Measurements from ENCODE around the gene SNX7.
A peak's percentile ranks its signal among the peaks of the same experiment; 100 is the strongest.

Gene SNX7, protein sequence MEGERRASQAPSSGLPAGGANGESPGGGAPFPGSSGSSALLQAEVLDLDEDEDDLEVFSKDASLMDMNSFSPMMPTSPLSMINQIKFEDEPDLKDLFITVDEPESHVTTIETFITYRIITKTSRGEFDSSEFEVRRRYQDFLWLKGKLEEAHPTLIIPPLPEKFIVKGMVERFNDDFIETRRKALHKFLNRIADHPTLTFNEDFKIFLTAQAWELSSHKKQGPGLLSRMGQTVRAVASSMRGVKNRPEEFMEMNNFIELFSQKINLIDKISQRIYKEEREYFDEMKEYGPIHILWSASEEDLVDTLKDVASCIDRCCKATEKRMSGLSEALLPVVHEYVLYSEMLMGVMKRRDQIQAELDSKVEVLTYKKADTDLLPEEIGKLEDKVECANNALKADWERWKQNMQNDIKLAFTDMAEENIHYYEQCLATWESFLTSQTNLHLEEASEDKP

DNA sequence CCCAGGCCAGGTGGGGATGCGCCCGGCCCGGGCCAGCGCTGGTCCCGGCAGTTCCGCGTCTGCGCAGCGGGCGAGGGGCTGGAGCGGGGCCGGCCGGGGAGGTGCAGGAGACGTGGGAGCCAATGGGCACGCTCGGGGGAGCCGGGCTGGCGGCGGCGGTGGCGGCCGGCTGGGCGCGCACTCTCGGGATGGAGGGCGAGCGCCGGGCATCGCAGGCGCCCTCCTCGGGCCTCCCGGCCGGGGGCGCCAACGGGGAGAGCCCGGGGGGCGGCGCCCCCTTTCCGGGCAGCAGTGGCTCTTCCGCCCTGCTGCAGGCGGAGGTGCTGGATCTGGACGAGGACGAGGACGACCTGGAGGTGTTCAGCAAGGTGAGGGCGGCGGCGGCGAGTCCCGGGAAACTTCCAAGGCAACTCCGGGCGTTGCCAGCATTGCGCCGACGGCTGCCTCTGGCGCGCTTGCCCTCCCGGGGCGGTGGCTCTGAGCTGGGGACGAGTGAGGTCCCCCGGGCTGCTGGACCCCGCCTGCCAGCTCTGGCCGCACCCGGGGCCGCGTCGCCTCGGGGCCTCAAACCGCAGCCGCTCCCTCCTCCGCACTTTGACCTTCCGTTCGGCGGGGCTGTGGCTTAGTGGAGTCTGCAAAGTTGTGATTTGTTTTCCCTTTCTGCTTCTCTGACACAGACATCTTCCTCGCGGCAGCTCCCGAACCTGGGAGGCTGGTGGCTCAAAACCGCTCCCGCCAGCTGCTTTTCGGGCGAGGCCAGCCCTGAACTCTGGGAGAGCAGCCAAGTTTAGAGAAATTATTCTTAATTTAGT lies at the start of gene SNX7:
TSS of gene SNX7 (plus strand) at position 178 of the 812 bp plus-strand sequence. CDS start at position 189, 11 bp downstream.
- FAIRE-seq (peak; percentile 57), DNase-seq (ENCODE audit: insufficient read length, low spot score) (peak; percentile 38)

DNA sequence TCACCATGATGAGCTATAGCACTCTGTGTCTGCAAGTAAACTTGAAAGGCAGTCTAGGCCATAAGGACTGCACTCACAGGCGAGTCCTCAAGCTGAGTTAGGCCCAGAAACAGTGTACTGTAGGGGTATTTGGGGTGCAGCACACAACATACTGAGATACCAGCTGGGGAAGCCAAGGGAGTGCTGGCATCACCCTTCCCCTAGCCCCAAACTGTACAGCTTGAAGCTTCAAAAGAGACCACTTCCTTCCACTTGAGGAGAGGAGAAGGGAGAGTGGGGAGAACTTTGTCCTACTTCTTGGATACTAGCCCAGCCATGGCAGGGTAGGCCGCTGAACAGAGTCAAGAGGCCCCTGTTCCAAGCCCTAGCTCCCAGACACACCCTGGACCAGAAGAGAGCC lies 24.2 kb upstream of the SNX7 start:
- DNase-seq (ENCODE audit: insufficient read length, low spot score) (no peak), FAIRE-seq (no peak)

DNA sequence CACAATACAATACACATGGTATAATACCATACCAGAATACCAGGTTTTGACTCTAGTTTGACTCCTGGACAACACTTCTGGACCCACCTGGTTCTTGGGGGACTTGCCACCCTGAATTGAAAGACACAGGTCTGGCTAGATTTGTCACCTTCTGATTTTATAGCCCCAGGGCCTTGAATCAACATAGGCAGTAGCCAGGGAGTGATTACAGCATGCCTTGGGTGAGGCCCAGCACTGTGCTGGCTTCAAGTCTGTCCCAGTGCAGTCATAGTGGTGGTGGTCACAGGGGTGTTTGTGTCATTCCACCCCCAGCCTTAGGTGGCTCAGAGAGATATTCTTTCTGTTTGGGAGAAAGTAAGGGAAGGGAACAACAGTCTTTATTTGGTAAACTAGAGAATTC lies 23.3 kb upstream of the SNX7 start:
- FAIRE-seq = no peak

DNA sequence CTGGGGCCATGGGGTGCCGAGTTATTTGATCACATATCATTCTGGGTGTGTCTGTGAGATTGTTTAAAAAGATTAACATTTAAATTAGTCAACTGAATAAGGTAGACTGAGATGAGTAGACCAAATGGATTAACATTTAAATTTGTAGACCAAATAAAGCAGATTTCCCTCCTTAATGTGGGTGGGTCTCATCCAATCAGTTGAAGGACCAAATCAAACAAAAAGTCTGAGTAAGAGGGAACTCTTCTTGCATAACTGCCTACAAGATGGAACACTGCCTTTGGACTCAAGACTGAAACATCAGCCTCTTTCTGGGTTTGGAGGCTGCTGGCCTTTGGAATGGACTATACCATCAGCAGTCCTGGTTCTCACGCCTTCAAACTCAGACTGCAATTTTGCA lies 17.0 kb upstream of the SNX7 start:
- no peak for FAIRE-seq
- DNase-seq (ENCODE audit: insufficient read length, low spot score) = no peak

More for the DNA sequence above, 23.3 kb upstream of the SNX7 start:
- DNase-seq (ENCODE audit: insufficient read length, low spot score) = no peak

DNA sequence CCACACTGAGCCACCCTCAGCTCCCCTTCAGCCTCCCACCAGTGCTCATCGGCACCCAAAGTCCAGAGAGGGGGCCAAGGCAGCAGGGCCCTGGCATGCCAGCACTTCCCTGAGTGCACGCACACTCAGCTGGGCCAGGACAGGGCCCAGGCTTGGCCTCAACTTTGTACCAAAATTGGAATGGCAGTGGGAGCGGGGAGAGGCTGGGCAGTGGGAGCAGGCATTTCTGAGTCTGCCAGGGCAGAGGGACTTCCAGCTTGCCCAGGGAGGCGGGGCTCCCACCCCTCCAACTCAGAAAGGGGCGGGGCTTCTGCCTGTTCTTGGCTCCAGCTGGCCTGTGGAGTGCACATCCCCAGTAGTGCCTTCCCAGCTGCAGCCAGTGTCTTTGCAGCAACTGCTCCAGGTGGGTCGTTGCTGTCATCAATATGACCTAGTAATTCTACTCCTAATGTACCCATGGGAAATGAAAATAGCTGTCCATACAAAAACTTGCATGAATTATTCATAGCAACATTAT lies 10.3 kb upstream of the SNX7 start:
- no peak for FAIRE-seq
- no peak for DNase-seq (ENCODE audit: insufficient read length, low spot score)

DNA sequence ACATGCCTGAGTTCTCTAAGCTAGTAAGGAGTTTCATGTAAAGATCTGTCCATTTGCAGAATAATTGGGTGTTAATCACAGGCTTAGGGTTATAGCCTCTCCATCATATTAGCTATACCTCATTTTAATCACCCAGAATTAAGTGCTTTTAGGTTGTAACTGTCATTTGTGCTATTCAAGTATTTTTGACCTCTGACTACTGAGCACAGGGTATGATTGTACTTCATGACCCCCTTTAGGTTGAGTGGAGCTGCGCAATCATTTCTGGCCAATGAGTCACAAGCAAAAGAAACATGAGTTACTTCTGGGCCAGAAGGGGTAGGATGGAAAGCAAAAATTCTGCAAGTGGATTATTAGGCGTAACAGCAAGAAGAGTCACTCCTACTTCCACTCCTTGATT lies 8.4 kb upstream of the SNX7 start:
- DNase-seq (ENCODE audit: insufficient read length, low spot score) (no peak), FAIRE-seq (no peak)

DNA sequence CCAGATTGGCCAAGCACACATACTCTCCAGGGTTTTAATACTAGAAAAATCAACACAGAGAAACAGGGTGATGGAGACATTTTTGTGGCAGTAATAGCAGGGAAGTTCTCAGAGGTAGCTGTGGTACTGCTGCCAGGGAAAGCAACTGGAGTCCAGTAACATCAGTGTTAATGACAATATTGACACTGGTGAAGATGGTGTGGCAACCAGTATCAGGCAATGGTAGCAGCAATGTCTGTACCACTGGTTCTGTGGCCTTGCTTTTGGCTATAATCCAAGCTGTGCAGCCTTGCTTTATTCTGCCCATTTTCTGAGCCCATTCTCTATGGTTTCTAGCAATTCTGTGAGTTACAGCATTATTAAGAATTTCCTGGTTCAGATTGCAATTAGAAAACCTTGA lies 1.6 kb upstream of the SNX7 start:
- no peak for FAIRE-seq
- DNase-seq (ENCODE audit: insufficient read length, low spot score) = no peak

DNA sequence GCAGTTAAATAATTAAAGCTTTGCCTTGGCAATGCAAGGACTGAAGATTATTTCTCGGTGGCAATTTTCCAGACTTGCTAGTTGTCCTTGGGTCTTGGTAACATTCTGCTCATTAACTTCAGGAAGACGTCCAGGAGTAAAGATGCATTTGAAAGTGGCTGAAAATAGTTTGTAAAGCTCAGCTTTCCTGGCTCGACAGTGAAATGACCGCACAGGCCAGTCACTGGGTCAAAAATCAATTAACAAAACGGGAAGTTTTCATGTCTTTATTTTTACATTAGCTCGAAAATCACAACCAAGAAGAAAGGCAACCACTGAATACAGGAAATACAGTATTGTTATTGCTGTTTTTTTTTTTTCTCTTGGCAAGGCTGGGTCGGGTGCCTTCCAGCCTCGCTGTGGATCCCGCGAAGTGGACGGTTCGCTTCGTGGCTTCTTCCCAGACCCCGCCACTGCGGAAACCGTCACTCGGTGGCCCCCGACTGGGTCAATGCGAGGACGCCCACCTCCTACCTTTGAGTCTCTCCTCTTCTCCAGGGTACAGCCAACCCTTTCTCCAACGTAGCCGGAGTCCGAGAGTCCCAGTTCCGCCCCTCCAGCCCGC lies 479 bp upstream of the SNX7 start:
- FAIRE-seq (no peak), DNase-seq (ENCODE audit: insufficient read length, low spot score) (no peak)

DNA sequence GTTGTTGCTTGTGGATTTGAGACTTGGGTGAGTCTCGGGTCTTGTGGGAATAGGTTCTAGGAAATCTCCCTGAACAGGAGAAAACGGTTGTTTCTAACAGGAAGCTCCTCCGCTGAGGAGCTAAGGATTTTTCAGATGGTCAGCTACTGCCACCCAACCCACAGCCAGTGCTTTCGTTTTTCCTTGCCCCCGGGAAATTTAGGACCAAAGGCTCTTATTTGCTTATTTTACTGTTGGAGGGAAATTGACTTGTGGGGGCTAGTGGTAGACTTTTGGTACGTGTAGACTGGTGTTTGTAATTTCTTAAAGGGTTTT lies 792 bp downstream of the SNX7 start:
- no peak for DNase-seq (ENCODE audit: insufficient read length, low spot score)
- FAIRE-seq = no peak

DNA sequence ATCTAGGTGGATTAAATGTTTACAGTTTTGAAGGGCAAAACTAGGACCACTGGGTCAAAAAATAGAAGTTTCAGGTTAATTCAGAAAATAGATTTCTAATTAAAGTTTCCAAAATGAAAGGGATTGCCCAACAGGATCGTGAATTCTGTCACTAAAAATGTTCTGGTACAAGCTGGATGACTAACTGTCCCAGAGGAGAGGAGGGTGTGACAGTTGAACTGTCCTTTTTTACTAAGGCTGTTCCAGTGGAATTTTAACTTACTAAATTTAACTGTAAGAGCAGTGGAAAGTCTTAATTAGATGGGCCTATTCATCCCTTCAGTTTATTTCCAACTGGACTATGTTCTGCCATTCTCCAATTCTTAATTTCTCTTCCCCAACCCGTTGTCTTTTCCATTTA lies 7.2 kb downstream of the SNX7 start:
- no peak for FAIRE-seq
- DNase-seq (ENCODE audit: insufficient read length, low spot score) = no peak

DNA sequence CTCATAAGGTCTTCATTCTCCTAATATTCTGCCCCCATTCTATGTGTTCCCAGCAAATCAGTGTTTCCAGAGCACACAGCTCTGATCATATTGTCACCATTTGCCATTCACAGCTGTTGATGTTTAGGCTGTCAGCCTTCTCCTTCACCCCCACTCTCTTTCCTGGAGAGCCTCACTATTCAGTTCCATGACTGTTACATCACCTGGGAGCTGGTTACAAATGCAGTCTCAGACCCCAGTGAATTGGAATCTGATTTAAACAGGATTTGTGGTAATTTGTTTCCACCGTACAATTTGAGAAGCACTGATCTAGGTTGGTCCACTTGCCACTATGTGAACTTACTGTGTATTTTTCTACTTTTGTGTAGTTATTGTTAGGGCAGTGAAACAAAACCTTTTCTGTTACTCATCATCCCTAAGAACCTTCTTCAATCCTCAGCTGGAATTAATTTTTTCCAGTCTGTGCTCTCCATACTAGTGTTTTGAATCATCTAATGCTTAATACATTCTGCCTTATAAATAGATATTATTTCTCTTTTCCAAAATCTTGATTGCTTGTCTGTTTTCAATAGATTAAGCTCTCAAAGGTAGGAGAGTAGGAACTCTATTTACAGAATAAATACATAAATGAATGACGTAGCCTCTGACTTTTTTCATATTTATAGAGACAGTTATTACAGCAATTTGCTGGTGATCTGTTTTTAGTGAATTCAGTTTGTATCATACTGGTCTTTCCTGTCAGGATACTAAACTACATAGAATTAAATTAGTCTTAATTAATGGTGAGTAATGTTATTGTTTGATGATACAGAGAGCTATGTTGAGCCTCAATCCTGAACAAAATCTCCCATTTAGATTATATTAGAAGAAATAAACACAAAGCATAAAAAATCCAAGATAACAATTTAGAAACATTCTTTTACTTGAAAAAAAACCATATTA lies 8.1 kb downstream of the SNX7 start:
- FAIRE-seq = no peak
- no peak for DNase-seq (ENCODE audit: insufficient read length, low spot score)

DNA sequence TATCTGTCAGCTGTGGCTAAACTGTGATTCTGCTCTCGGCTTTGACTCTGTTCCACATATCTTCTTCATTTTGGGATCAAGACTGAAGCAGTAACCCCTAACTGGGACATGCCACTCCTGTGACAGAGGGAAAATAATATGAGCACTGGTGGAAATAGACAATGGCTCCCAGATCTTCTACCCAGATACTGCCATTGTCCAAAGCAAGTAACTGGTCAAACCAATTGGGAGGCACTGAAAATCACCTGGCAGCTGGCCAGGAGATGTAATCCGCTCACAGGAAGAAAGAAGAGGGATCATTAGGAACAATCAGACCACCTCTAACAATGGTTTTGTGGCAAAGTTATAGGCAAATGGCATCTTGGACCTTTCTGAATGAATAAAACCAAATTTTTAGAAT lies 10.7 kb downstream of the SNX7 start:
- no peak for FAIRE-seq
- no peak for DNase-seq (ENCODE audit: insufficient read length, low spot score)

DNA sequence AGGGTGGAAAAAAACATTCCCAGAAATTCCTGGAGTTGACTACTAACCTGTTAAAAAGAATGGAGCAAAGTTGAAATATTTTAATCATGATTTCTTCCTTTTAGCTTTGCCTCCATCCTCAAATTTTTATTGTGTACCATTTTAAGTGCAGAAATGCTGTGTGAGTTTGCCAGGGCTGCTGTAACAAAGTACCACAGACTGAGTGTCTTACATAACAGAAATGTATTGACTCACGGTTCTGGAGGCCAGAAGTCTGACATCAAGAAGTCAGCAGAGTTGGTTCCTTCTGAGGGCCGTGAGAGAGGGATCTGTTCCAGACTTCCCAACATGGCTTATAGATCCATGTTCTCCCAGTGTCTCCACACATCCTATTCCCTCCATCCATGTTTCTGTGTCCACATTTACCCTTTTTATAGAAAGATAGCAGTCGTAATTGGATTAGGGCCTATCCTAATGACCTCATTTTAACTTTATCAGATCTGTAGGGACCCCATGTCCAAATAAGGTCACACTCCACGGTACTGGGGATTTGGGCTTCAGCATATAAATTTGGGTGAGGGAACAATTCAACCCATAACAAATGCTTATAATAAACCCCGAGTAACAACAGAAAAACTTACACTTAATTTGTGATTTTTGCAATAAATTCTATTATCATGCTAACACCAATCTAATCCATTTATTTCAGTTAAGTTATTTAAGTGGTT lies 12.7 kb downstream of the SNX7 start:
- DNase-seq (ENCODE audit: insufficient read length, low spot score) = no peak
- FAIRE-seq = no peak

DNA sequence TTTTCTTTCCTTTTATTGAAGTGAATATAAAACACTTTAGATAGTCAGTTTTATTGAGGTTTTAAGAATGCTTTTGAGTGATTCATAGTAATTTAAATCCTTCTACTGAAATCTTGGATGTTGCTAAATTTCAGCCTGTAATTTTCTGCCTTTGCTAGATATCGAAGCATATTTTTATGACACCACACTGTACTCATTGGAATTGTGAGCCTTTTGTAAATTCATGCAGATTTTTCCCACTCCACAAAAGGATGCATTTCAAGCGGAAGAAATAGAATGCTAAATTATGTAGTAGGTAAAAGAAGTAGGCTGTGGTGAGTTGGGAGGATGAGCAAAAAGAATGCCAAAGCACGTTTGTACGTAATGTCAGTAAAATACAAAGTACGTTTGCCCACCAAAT lies 13.8 kb downstream of the SNX7 start:
- no peak for DNase-seq (ENCODE audit: insufficient read length, low spot score)
- FAIRE-seq = no peak

DNA sequence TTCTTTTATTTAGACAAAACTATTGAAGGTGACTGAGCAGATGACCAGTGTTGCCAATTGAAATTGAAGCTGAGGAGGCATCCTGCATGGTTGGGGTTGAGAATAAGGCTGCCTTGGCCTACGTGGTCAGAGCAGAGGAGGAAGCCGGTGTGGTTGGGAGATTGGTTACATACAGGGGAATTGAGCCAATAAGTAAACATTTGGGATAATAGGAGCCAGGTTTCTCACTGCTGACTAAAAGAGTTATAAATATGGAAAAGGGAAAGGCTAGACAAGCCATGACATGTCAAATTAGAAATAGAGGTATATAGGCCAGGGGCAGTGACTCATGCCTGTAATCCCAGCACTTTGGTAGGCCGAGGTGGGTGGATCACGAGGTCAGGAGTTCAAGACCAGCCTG lies 15.8 kb downstream of the SNX7 start:
- FAIRE-seq = no peak
- DNase-seq (ENCODE audit: insufficient read length, low spot score) = no peak

DNA sequence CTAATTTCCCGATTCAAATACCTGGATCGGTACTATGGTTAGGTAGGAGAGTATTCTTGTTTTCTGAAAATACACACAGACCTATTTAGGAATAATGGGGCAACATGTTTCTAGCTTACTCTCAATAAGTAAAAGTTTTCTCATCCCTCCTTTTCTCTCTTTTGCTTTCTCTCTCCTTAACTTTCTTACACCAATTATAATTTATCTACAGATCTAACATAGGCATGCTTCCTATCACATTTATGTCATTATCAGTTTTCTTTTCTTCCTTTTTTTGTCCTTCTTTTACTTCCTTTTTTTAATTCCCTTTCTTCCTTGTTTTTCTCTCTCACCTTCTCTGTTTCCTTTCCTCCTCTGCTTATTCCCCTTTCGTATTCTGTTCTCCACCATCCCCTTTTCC lies 20.3 kb downstream of the SNX7 start:
- DNase-seq (ENCODE audit: insufficient read length, low spot score) = no peak
- no peak for FAIRE-seq

DNA sequence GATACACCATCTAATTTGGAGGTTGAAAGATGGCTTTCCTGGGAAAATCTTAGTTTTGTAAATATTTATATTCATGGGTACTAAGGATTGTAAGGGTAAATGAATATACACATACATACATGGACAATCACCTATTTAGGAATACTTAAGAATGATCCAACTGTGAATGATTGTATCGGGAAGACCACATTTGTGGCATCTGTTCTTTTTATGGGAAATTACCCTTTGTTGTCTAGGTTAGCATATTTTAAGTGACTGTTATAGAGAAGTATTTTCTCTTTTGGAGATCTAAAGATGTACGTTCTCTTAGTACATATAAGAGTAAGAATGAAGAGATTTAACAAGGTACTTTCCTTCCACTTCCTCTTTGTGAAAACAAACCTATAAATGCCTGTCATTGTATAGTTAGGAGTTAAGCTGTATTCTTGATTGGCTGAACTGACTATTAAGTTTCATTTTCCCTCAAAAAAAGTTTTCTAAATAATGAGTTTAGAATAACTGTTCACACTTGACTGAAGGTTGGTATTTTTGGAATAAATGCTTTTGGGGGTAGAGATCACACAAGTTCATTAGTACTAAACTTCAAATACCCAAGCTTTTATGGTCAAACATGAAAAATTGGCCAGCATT lies 26.7 kb downstream of the SNX7 start:
- DNase-seq (ENCODE audit: insufficient read length, low spot score) = no peak

DNA sequence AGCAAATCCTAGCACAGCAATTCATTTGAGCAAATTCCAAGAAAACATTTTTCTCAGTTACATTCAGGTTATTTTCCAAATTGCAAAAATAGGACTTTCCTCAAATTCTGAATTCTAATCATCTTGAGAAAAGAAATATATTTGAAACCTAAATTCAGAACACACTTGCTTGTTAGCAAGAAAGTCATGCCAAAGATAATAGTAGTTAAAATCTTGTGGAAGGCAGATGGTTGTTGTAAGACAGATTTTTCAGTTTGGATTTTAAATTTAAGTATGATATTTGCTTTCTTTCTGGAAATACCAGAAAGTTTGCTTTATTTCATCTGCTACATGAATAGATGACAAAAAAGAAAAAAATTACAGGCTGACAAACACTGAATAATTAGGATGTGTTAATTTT lies 29.1 kb downstream of the SNX7 start:
- no peak for FAIRE-seq

More for the DNA sequence above, 26.7 kb downstream of the SNX7 start:
- no peak for FAIRE-seq

DNA sequence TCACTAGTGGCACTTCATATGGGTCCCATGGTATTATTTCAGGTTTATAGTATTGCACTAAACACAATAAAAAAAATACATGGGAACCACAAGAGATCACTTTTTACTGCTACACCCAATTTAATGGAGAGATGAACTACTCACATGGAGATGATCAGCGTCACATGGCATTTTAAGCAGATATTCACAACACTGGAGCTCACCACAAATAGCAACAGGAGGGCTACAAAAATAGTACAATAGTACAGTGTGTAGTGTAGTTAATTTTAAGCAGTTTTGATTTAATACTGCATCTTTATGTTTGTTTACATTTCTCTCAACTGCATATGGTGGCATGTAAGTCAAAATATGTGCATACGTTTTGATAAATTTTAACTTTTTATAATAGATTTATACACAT lies 31.0 kb downstream of the SNX7 start:
- DNase-seq (ENCODE audit: insufficient read length, low spot score) (no peak), FAIRE-seq (no peak)

More for the DNA sequence above, 29.1 kb downstream of the SNX7 start:
- DNase-seq (ENCODE audit: insufficient read length, low spot score) = no peak
